Endothelial cell (in vitro differentiated cells): ENCODE measurements around the gene SDS. TPM values are rescaled to one million over a fixed set of nuclear protein-coding genes. Genes with fewer than 3 reads are reported as not detected.

Experiments used
- DNase-seq: peaks from one replicate; pipeline ENCODE4 v3.0.0; 2021; ENCODE audit warnings: low spot score
- H3K27ac Mint-ChIP-seq: one replicate; pipeline ENCODE4 v1.8.0; 2021; ENCODE audit warnings: mixed read lengths, inconsistent platforms; ENCODE audit not compliant: unreplicated experiment
- H3K27me3 Mint-ChIP-seq: one replicate; pipeline ENCODE4 v1.8.0; 2021; ENCODE audit warnings: mild to moderate bottlenecking, moderate library complexity, mixed read lengths, inconsistent platforms; ENCODE audit not compliant: unreplicated experiment
- H3K36me3 Mint-ChIP-seq: one replicate; pipeline ENCODE4 v1.8.0; 2021; ENCODE audit warnings: mild to moderate bottlenecking, low read depth, mixed read lengths, inconsistent platforms; ENCODE audit not compliant: unreplicated experiment
- H3K4me1 Mint-ChIP-seq: one replicate; pipeline ENCODE4 v1.8.0; 2021; ENCODE audit warnings: mild to moderate bottlenecking, mixed read lengths, inconsistent platforms; ENCODE audit not compliant: unreplicated experiment
- H3K4me3 Mint-ChIP-seq: one replicate; pipeline ENCODE4 v1.8.0; 2021; ENCODE audit warnings: mild to moderate bottlenecking, mixed read lengths, inconsistent platforms; ENCODE audit not compliant: unreplicated experiment
- H3K9me3 Mint-ChIP-seq: one replicate; pipeline ENCODE4 v1.8.0; 2021; ENCODE audit warnings: mixed read lengths, inconsistent platforms; ENCODE audit not compliant: unreplicated experiment
- total RNA-seq: library from RNA; stranded (reverse); fragmentation: NEBNext Ultra II Directional; extraction: Animal tissue kit (Norgen Biotek cat#: 25700); gene quantifications from one replicate; pipeline ENCODE4 v1.2.1, GENCODE V29; 2021; ENCODE audit not compliant: unreplicated experiment
- TF ChIP-seq, protein P1 (sequence below): fragments of 200-600 bp; sonication (generic); IDR thresholded peaks from one replicate; pipeline ENCODE4 v1.5.0; 2021; ENCODE audit warnings: antibody characterized with exemption; ENCODE audit not compliant: unreplicated experiment

The SDS gene
- total RNA-seq, 1 donor from 2014 or later: not detected

DNA sequence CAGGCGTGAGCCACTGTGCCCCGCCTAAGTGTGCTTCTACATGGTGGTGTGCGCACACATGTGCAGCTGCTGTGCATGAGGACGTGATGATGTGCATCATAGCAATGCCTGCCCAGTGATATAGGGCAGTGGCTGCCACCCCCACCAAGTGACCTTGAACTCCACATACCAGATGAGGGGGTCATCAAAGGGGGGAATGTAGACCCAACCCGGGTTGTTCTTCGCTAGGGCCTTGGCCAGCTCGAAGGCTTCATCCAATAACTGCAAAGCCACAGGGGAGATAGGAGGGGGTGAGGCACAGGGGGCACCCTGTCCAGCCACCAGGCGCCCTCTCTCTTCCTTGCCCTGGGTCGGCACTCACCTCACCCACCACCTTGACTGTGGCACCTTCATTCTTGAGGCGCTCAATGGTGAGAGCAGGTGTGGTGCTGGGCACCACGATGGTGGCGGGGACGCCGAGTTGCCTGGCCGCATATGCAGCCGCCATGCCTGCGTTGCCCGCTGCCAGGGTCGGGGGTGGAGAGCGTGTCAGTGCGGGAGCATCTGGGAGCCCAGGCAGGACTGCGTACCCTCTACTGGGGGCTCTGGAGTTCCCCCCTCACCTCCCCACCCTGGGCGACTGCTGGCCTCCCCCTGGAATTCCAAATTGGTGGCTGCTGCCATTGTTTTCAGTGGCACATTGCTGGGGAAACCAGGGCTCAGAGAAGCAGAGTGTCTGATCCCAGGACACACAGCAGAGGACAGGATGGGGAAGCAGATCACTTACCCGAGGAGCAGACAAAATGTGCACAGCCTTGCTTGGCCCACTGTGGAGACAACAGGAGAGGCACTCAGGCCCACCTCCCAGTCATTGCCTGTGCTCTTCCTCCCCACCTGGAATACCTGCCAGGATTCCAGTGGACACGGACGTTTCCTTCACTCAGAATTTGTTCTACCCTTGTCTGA, 5.1 kb downstream of the SDS start:
- Mint-ChIP-seq H3K27ac (no peak overlapping the region), H3K27me3 (peaks cover 2% of the 10 kb centered on the region), H3K9me3 (no peaks in the 10 kb centered on the region), H3K36me3 (no peaks in the 10 kb centered on the region), H3K4me3 (no peak overlapping the region), H3K4me1 (no peaks in the 10 kb centered on the region)
- TF ChIP-seq, protein P1, sequence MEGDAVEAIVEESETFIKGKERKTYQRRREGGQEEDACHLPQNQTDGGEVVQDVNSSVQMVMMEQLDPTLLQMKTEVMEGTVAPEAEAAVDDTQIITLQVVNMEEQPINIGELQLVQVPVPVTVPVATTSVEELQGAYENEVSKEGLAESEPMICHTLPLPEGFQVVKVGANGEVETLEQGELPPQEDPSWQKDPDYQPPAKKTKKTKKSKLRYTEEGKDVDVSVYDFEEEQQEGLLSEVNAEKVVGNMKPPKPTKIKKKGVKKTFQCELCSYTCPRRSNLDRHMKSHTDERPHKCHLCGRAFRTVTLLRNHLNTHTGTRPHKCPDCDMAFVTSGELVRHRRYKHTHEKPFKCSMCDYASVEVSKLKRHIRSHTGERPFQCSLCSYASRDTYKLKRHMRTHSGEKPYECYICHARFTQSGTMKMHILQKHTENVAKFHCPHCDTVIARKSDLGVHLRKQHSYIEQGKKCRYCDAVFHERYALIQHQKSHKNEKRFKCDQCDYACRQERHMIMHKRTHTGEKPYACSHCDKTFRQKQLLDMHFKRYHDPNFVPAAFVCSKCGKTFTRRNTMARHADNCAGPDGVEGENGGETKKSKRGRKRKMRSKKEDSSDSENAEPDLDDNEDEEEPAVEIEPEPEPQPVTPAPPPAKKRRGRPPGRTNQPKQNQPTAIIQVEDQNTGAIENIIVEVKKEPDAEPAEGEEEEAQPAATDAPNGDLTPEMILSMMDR: no peak
- no peak for DNase-seq

DNA sequence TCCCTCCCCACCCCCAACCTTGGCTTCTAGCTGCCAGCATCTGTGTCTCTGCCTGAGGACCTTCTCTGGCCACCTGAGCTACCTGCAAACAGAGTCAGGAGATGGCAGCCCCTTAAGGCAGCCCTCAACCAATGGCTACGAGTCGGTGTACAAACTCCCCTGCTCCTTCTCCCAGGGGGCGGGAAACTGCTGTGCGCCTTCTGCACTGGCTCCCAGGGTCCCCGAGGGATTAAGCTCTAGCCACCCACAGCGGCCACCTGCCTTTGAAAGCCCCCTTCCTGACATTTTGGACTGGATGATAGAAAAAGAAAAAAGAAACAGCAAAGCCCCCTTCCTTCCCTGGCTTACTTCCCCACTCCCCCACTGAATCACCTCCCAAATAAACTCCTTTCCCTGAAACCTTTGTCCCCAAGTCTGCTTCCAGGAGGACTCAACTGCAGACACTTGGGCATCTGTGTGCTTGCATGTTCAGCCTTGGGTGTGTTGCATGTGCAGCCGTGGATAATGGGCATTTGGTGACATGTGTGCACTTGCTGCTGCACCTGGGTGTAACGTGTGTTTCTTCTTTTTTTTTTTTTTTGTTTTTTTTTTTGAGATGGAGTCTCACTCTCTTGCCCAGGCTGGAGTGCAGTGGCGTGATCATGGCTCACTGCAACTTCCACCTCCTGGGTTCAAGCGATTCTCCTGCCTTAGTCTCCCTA, 6.0 kb downstream of the SDS start:
- Mint-ChIP-seq H3K9me3 (no peaks in the 10 kb centered on the region), H3K4me3 (no peak overlapping the region), H3K27ac (no peak overlapping the region), H3K27me3 (peaks cover 3% of the 10 kb centered on the region), H3K4me1 (no peaks in the 10 kb centered on the region), H3K36me3 (no peaks in the 10 kb centered on the region)
- DNase-seq: no peak
- TF ChIP-seq, protein P1: no peak

DNA sequence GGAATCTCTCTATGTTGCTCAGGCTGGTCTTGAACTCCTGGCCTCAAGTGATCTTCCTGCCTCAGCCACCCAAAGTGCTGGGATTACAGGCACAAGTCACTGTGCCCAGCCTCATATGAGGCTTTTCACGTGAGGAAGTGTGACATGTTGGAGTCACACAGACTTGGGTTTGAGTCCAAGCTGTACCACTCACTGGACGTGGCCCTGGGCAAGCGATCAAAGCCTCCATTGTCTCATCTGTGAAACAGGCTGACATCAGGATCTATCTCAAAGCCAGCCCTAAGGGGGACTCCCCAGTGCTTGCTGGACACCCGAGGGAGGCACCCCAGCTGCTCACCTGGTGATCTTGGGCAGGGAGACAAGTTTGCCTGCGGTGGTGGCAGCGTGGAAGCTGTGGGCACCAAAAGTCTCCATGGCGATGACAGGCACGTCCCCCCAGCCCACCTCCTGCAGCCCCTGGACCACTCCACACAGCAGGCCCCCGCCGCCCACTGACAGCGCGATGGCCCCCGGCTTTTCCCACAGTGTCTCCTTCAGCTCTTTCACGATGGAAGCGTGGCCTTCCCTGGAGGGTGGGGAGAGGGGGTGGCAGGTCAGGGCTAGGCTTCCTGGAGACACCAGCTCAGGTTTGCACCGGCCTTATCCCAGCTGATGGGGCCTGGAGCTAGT, 6.7 kb downstream of the SDS start:
- Mint-ChIP-seq H3K27ac (no peak overlapping the region), H3K27me3 (peaks cover 3% of the 10 kb centered on the region), H3K4me1 (no peaks in the 10 kb centered on the region), H3K9me3 (no peaks in the 10 kb centered on the region), H3K4me3 (no peak overlapping the region), H3K36me3 (no peaks in the 10 kb centered on the region)
- DNase-seq: no peak
- TF ChIP-seq, protein P1: no peak

DNA sequence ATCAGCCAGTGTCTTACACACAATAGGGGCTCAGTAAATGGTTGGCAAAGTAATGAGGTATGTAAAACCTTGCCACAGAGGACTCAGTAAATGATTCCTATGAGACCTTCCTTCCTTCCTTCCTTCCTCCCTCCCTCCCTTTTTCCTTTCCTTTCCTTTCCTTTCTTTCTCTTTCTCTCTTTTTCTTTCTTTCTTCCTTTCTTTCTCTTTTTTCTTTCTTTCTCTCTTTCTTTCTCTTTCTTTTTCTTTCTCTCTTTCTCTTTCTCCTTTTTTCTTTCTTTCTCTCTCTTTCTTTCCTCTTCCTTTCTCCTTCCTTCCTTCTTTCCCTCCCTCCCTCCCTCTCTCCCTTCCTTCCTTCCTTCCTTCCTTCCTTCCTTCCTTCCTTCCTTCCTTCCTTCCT, 7.5 kb downstream of the SDS start:
- H3K4me1 Mint-ChIP-seq: no peaks in the 10 kb centered on the region
- peaks cover 3% of the 10 kb centered on the region for H3K27me3 Mint-ChIP-seq
- no peak overlapping the region for H3K27ac Mint-ChIP-seq
- no peaks in the 10 kb centered on the region for H3K36me3 Mint-ChIP-seq
- H3K9me3 Mint-ChIP-seq: no peaks in the 10 kb centered on the region
- no peak overlapping the region for H3K4me3 Mint-ChIP-seq
- no peak for DNase-seq
- TF ChIP-seq, protein P1: no peak
